Measurements from ENCODE around the gene SPECC1L.

DNA sequence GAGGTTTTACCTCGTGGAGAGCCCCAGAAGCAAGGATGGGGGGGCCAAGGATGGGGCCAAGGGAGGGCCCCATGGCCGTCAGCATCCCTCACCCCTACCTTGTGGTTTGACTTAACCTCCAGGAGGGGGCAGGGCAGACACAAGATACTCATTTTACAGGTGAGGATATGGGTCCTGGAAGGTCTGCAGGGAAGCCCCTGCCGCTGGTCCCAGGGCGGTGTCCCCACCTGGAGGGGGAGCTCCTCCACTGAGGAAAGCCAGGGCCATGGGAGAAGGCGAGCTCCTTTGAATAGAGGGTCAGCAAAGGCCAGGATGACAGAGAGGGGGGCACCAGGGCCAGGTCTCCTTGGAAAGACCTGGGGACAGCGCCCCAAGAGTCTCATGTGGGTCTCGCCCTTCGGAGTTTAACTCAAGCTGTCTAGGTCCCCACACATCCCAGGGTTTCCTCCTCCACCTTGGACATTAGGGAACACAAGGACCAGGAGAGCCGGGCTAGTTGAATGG is 150.8 kb downstream of the SPECC1L start:
- TF ChIP-seq CTCF (IDR thresholded peaks at IDR 0.05): peak in 3 of 7 experiments; percentile 12 to 25 (median 14)
- TF ChIP-seq POLR2A (IDR thresholded peaks at IDR 0.05): no peak
- no peak for TF ChIP-seq POLR2AphosphoS5 (IDR thresholded peaks at IDR 0.05)
- TF ChIP-seq EP300 (IDR thresholded peaks at IDR 0.05): no peak

Measured in stomach (tissue), 4 donors.